ENCODE data around the gene CARNS1. TPM values are rescaled to one million over a fixed set of nuclear protein-coding genes. Genes with fewer than 3 reads are reported as not detected.

The CARNS1 gene
- total and polyA plus RNA-seq, 2 of the 13 experiments (the other 11 are each of a cell fraction or from before 2014, with no cell fraction given), result not detected

- TF ChIP-seq ZNF260 (CRISPR knock-in tag; IDR thresholded peaks at IDR 0.05; ENCODE audit: borderline replicate concordance, low read depth), result no peak
- 0 out of 2 replicates have a peak, but pooled peaks have one; percentile 8 for TF ChIP-seq EED (CRISPR knock-in tag; IDR thresholded peaks at IDR 0.05)
- TF ChIP-seq GATA4 (IDR thresholded peaks at IDR 0.05; ENCODE audit: borderline replicate concordance, low read depth), result 0 out of 2 replicates have a peak, but pooled peaks have one; percentile 22
- no peak for TF ChIP-seq SOX13 (IDR thresholded peaks at IDR 0.05)
- no peak for TF ChIP-seq SOX13 (CRISPR knock-in tag; conservative IDR thresholded peaks at IDR 0.05 in 1 of 2, IDR thresholded peaks at IDR 0.05 in 1 of 2)
- no peak for TF ChIP-seq AFF4 (CRISPR knock-in tag; IDR thresholded peaks at IDR 0.05)
- TF ChIP-seq, protein P1, sequence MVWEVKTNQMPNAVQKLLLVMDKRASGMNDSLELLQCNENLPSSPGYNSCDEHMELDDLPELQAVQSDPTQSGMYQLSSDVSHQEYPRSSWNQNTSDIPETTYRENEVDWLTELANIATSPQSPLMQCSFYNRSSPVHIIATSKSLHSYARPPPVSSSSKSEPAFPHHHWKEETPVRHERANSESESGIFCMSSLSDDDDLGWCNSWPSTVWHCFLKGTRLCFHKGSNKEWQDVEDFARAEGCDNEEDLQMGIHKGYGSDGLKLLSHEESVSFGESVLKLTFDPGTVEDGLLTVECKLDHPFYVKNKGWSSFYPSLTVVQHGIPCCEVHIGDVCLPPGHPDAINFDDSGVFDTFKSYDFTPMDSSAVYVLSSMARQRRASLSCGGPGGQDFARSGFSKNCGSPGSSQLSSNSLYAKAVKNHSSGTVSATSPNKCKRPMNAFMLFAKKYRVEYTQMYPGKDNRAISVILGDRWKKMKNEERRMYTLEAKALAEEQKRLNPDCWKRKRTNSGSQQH (CRISPR knock-in tag; IDR thresholded peaks at IDR 0.05; ENCODE audit: low read depth), result no peak
- 0 out of 2 replicates have a peak, but pooled peaks have one; percentile 13 for TF ChIP-seq RNF2 (conservative IDR thresholded peaks at IDR 0.05; ENCODE audit: low read depth)
- no peak for TF ChIP-seq ZNF607 (CRISPR knock-in tag; IDR thresholded peaks at IDR 0.05; ENCODE audit: borderline replicate concordance)
- TF ChIP-seq POLR2AphosphoS5 (IDR thresholded peaks at IDR 0.05; ENCODE audit: low read depth, low read length), result peak; percentile 84
- TF ChIP-seq ARID4A (CRISPR knock-in tag; IDR thresholded peaks at IDR 0.05; ENCODE audit: borderline replicate concordance), result peak; percentile 78; the same call in 1 of the 2 replicates
- no peak for TF ChIP-seq ZNF451 (CRISPR knock-in tag; IDR thresholded peaks at IDR 0.05)
- no peak for TF ChIP-seq PRMT3 (CRISPR knock-in tag; IDR thresholded peaks at IDR 0.05; ENCODE audit: borderline replicate concordance, low read depth)
- no peak for TF ChIP-seq ZNF468 (CRISPR knock-in tag; IDR thresholded peaks at IDR 0.05)
- no peak for TF ChIP-seq RNF219 (CRISPR knock-in tag; IDR thresholded peaks at IDR 0.05)
- no peak; the same call in 1 of the 2 replicates for TF ChIP-seq GATAD2A (CRISPR knock-in tag; IDR thresholded peaks at IDR 0.05)
- no peak for TF ChIP-seq ZSCAN30 (CRISPR knock-in tag; IDR thresholded peaks at IDR 0.05)
- no peak for TF ChIP-seq ZNF564 (CRISPR knock-in tag; IDR thresholded peaks at IDR 0.05)
Observed at GRCh38 chr11:67401495-67402191, 13.8 kb upstream of the CARNS1 start, which contains the start of gene PPP1CA (continued).
